Erythroblast (primary cell): ENCODE data around the gene RAB40C.

Experiments
- GATA1 ChIP-seq: IDR thresholded peaks from 2 replicates; pipeline ENCODE4 v1.6.1; 2011; ENCODE audit warnings: low read depth, mild to moderate bottlenecking, control low read depth, low read length, moderate library complexity
- POLR2A ChIP-seq: IDR thresholded peaks from 2 replicates; pipeline ENCODE4 v1.6.1; 2011; ENCODE audit warnings: mild to moderate bottlenecking, low read length

DNA sequence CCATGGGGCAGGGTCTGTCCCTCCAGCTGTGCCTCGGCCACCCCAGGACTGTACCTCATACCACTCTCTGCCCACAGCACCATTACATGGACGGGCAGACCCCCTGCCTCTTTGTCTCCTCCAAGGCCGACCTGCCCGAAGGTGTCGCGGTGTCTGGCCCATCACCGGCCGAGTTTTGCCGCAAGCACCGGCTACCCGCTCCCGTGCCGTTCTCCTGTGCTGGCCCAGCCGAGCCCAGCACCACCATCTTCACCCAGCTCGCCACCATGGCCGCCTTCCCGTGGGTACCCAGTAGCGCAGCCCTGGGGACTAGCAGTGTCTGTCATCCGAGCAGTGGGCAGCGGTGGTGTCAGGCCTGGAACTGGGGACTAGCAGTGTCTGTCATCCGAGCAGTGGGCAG lies 83.0 kb downstream of the RAB40C start:
- TF ChIP-seq POLR2A, result no peak
- TF ChIP-seq GATA1, result no peak
